Sciatic nerve (tissue), 2 donors: ENCODE results near the gene ZNF575. TPM values are rescaled to one million over a fixed set of nuclear protein-coding genes. Genes with fewer than 3 reads are reported as not detected.
"Not testable (repeated sequence)": the region's sequence is repeated elsewhere in the genome, so short reads cannot be mapped to it uniquely, and the experiment has no call there.

Experiments
- ATAC-seq: fragments of 200-7000 bp; cut with Tn5 transposase; one replicate; pipeline ENCODE4 v1.9.1; 2020; ENCODE audit warnings: mild to moderate bottlenecking, moderate library complexity
- DNase-seq: peaks from one replicate; pipeline ENCODE4 v3.0.0-alpha.2; 2020; ENCODE audit warnings: low spot score
- intact Hi-C: fragments of 100-400 bp; cut with DNase I; formaldehyde crosslinking; loops from one replicate; pipeline ENCODE4 v1.14.2; 2022
- total RNA-seq: library from RNA; stranded (reverse); fragmentation: NEBNext Ultra II Directional; extraction: Animal tissue kit (Norgen Biotek cat#: 25700); gene quantifications from one replicate; pipeline ENCODE4 v1.2.1, GENCODE V29; 2021
- donor health status: DM: no; HTN: no; CAD: no.
- donor health status: DM: no; HTN: no; CAD: no.

The ZNF575 gene
- total RNA-seq, 1 donor from 2014 or later, result 5.3 TPM

GRCh38 chr19:43534816-43535761, 2.1 kb downstream of the ZNF575 start:
- DNase-seq, result peak; percentile 86
- intact Hi-C loops, result no loop called here
- no peak for ATAC-seq

- intact Hi-C loops, result no loop called here
- no peak for ATAC-seq
- DNase-seq, result no peak
Observed at GRCh38 chr19:43538922-43539321, 5.9 kb downstream of the ZNF575 start.

GRCh38 chr19:43540381-43540780, 7.4 kb downstream of the ZNF575 start:
- intact Hi-C loops, result no loop called here
- ATAC-seq (no peak), DNase-seq (no peak)

GRCh38 chr19:43541920-43542650, 9.1 kb downstream of the ZNF575 start:
- no peak for ATAC-seq
- intact Hi-C loops, result no loop called here

GRCh38 chr19:43544077-43544476, 11.1 kb downstream of the ZNF575 start:
- intact Hi-C loops, result no loop called here
- DNase-seq, result no peak
- no peak for ATAC-seq

More at GRCh38 chr19:43541920-43542650, 9.1 kb downstream of the ZNF575 start:
- DNase-seq, result no peak

- intact Hi-C loops, result no loop called here
- DNase-seq (no peak), ATAC-seq (no peak)
Observed at GRCh38 chr19:43545276-43545675, 12.3 kb downstream of the ZNF575 start.

- intact Hi-C loops, result no loop called here
- DNase-seq (no peak), ATAC-seq (no peak)
Observed at GRCh38 chr19:43545981-43546380, 13.0 kb downstream of the ZNF575 start.

GRCh38 chr19:43546581-43546980, 13.6 kb downstream of the ZNF575 start:
- intact Hi-C loops, result no loop called here
- ATAC-seq (no peak), DNase-seq (no peak)

- DNase-seq, ATAC-seq, intact Hi-C loops: not testable (repeated sequence)
Observed at GRCh38 chr19:43547926-43548325, 14.9 kb downstream of the ZNF575 start.

- ATAC-seq, result no peak
- intact Hi-C loops, result no loop called here
- DNase-seq, result no peak
Observed at GRCh38 chr19:43548706-43549105, 15.7 kb downstream of the ZNF575 start.

GRCh38 chr19:43551399-43552197, 18.6 kb downstream of the ZNF575 start:
- ATAC-seq, result no peak
- intact Hi-C loops, result no loop called here
- no peak for DNase-seq

GRCh38 chr19:43552198-43552450, 19.1 kb downstream of the ZNF575 start:
- no peak for ATAC-seq
- DNase-seq, result no peak
- intact Hi-C loops, result no loop called here

- intact Hi-C loops, result no loop called here
- DNase-seq, result no peak
- no peak for ATAC-seq
Observed at GRCh38 chr19:43552616-43553015, 19.6 kb downstream of the ZNF575 start.

GRCh38 chr19:43553656-43554055, 20.7 kb downstream of the ZNF575 start:
- DNase-seq, result no peak
- intact Hi-C loops, result no loop called here
- ATAC-seq, result no peak

- ATAC-seq, result no peak
Observed at GRCh38 chr19:43554317-43554895, 21.4 kb downstream of the ZNF575 start.

GRCh38 chr19:43555185-43555770, 22.3 kb downstream of the ZNF575 start:
- DNase-seq (peak; percentile 82), ATAC-seq (peak; percentile 64)
- intact Hi-C loops, result no loop called here

More at GRCh38 chr19:43554317-43554895, 21.4 kb downstream of the ZNF575 start:
- intact Hi-C loops, result no loop called here
- DNase-seq, result no peak

GRCh38 chr19:43560687-43561086, 27.7 kb downstream of the ZNF575 start:
- intact Hi-C loops, result no loop called here
- no peak for ATAC-seq
- no peak for DNase-seq

- ATAC-seq (no peak), DNase-seq (no peak)
- intact Hi-C loops, result no loop called here
Observed at GRCh38 chr19:43561139-43561970, 28.4 kb downstream of the ZNF575 start.
